Fibroblast of mammary gland (primary cell): ENCODE data around the gene IDH2.

Experiments
- DNase-seq: peaks from one replicate; pipeline ENCODE4 v3.0.0-alpha.2; 2010; ENCODE audit warnings: low read depth
- H3K4me3 ChIP-seq: 2 replicates; pipeline ENCODE4 v1.5.1; 2011; ENCODE audit warnings: low read depth, mild to moderate bottlenecking, low read length, moderate library complexity; ENCODE audit not compliant: control insufficient read depth
- CTCF ChIP-seq: conservative IDR thresholded peaks from 2 replicates; pipeline ENCODE4 v1.5.1; 2011; ENCODE audit warnings: low read depth, low read length, inconsistent platforms; ENCODE audit not compliant: control insufficient read depth, insufficient read depth

IDH2 gene

GRCh38 chr15:90078965-90079364, 23.3 kb downstream of the IDH2 start:
- TF ChIP-seq CTCF = no peak
- no peak for DNase-seq
- no peak overlapping the region for H3K4me3 ChIP-seq

GRCh38 chr15:90076716-90077115, 25.6 kb downstream of the IDH2 start:
- TF ChIP-seq CTCF = no peak
- DNase-seq = no peak
- no peak overlapping the region for H3K4me3 ChIP-seq

- no peak overlapping the region for H3K4me3 ChIP-seq
- no peak for DNase-seq
- no peak for TF ChIP-seq CTCF
Observed at GRCh38 chr15:90075420-90076289, 26.6 kb downstream of the IDH2 start.

- DNase-seq = no peak
- TF ChIP-seq CTCF = no peak
- H3K4me3 ChIP-seq = no peak overlapping the region
Observed at GRCh38 chr15:90074916-90075315, 27.4 kb downstream of the IDH2 start.

- no peak for TF ChIP-seq CTCF
- DNase-seq = no peak
Observed at GRCh38 chr15:90074023-90074422, 28.2 kb downstream of the IDH2 start.

GRCh38 chr15:90072978-90073640, 29.2 kb downstream of the IDH2 start:
- no peak for TF ChIP-seq CTCF
- no peak overlapping the region for H3K4me3 ChIP-seq
- no peak for DNase-seq

More at GRCh38 chr15:90074023-90074422, 28.2 kb downstream of the IDH2 start:
- H3K4me3 ChIP-seq = no peak overlapping the region
